Right ventricle myocardium inferior (tissue), 1 donor: ENCODE measurements around the gene CATSPER4. TPM values are rescaled to one million over a fixed set of nuclear protein-coding genes. Genes with fewer than 3 reads are reported as not detected.
A peak's percentile ranks its signal among the peaks of the same experiment; 100 is the strongest.

ENCODE experiments used
- ATAC-seq: fragments of 200-7000 bp; cut with Tn5 transposase; one replicate; pipeline ENCODE4 v1.9.1; 2020; ENCODE audit warnings: mild to moderate bottlenecking, moderate library complexity
- DNase-seq: peaks from one replicate; pipeline ENCODE4 v3.0.0; 2021; ENCODE audit errors: missing footprints
- intact Hi-C: fragments of 100-400 bp; cut with DNase I; formaldehyde crosslinking; loops from one replicate; pipeline ENCODE4 v1.11.0; 2022
- total RNA-seq: library from RNA; stranded (reverse); fragmentation: NEBNext Ultra II Directional; extraction: Animal tissue kit (Norgen Biotek cat#: 25700); gene quantifications from one replicate; pipeline ENCODE4 v1.2.1, GENCODE V29; 2021
- donor health status: DM: no; HTN: yes; CAD: no; lungs with severe emphysema.

The CATSPER4 gene
- total RNA-seq, 1 donor from 2014 or later: not detected

DNA sequence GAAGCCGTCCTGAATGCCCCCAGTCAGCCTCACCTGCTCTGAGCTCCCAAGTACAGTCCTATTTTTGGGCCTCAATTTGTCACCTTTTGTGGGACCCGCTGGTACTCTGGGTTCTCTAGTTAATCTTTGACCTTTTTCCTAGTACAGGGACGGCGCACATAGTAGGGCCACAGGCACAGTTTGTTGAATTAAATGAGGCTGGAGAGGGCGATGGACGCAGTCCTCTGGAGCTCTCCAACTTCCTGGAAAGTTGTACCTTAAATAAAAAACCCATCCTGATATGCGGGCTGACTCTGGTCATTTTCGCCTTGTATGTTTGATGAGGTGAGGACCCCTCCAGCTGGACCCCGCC is 26.7 kb upstream of the CATSPER4 start:
- no peak for ATAC-seq

DNA sequence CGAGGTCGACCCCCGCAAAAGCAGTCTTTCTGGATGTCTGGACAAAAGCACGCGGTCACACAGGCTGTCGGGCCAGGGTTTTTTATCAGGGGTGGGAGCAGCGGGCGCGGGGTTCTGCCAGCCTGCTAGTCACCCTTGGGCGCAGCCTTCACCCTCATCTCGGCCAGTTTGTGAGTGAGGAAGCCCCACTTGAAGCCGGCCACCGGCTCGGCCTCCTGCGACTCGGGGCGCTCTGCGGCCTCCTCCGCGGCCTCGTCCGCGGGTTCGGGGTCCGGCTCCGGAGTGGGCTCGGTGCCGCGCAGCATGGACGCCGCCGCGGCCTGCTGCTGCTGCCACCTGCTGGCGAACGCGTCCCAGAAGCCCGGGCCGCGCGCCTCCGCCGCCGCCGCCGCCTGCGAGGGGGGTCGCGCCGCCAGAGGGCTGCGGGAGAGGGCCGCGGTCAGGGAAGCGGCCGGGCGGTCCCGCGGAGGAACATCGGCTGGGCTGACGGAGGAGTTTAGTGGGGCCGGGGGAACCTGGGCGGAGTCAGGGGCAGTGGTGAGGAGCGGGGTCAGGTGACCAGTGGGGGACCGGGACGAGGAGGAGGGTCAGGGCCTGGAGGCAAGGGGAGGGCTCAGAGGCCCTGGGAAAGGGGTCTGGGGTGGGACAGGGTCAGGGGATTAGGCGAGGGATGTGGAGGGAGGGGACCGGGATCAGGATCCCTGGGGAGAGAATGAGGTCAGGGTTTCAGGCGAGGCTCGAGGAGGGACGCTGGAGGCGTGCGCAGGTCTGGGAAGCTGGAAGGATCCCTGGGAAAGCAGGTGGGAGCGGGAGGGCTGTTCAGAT is 26.2 kb upstream of the CATSPER4 start:
- intact Hi-C loops: loop anchor here (2.0 kb wide), 1 partner anchor 59 kb away; no protein-coding TSS in a partner anchor

More for the DNA sequence above, 26.7 kb upstream of the CATSPER4 start:
- DNase-seq: no peak
- intact Hi-C loops: loop anchor here (2.0 kb wide), 1 partner anchor 59 kb away; no protein-coding TSS in a partner anchor

GRCh38 chr1:26164861-26165842 is 25.2 kb upstream of the CATSPER4 start:
- intact Hi-C loops: loop anchor here (2.0 kb wide), 1 partner anchor 60 kb away; no protein-coding TSS in a partner anchor
- DNase-seq: no peak
- ATAC-seq: no peak

More for the DNA sequence above, 26.2 kb upstream of the CATSPER4 start:
- ATAC-seq (peak; percentile 27), DNase-seq (no peak)

GRCh38 chr1:26166719-26167281 is 23.6 kb upstream of the CATSPER4 start:
- intact Hi-C loops: no loop called here
- no peak for ATAC-seq

DNA sequence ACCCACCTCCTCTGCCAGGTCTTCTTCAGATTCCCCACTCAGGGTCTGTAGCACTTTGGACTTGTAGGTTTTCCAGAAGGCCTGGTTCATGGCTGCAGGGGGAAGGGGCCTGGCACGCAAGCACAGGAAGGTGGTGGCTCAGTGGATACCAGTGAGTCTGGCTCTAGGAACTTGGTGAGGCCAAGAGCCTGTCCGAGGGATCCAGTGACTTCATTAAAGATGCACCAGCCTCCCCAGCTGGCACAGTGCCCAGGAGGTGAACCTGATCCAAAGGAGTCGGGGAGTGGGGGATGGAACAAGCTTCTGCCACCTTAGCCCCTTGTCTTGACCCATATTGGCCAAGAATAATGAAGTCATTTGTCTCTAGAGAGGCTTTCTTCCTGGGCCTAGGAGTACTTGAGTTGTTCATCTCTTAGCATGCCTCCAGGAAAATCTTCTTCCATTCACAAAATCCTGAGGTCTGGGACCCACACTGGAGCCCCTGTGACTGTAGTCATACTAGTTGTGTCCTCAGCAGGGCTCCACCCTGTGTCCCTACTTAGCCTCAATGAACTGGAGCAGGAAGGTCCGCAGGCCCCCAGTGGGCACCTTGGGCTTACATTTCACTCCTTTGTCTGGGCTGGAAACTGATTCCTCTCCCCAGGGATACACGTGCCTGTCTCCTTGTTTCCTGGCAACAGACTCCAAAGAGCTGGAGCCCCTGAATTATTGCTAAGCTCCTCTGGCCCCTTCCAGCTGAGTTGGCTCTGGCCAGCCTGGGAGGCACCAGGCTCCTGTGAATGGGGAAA is 21.8 kb upstream of the CATSPER4 start, which contains the start of gene C1orf232:
Gene C1orf232 (minus strand): TSS at position 554 of the 788 bp plus-strand sequence. CDS start 464 bp downstream, at position 90.
- intact Hi-C loops: loop anchor here (2.0 kb wide), 2 partner anchors 66 to 152 kb away; partner anchors contain the start of gene CEP85
- peak; percentile 40 for DNase-seq
- ATAC-seq: no peak

More at GRCh38 chr1:26166719-26167281, 23.6 kb upstream of the CATSPER4 start:
- no peak for DNase-seq

DNA sequence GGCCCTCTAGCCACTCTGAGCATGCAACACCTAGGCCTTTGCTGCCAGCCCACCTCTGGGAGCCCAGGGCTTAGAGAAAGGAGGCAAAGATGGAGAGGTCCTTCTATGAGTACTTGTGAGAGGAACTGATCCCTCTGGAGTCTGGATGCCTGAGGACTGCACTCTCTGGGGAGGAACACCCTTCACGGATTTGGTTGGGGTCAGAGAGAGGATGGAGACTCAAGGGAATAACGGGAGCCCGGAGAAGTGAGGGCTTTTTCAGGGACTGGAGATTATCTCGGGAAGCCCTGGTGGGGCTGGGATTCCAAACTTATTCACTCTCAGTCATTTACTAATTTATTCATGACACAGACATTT is 21.2 kb upstream of the CATSPER4 start:
- intact Hi-C loops: loop anchor here (2.0 kb wide), 2 partner anchors 66 to 152 kb away; partner anchors contain the start of gene CEP85
- DNase-seq: peak; percentile 1
- no peak for ATAC-seq

GRCh38 chr1:26169669-26170471 is 20.5 kb upstream of the CATSPER4 start, which contains the start of gene ZNF593:
Gene ZNF593 (plus strand): TSS chr1:26169908. CDS start chr1:26169984, 76 bp downstream.
- intact Hi-C loops: loop anchor here (2.0 kb wide), 2 partner anchors 65 to 151 kb away; partner anchors contain the start of gene CEP85

GRCh38 chr1:26170472-26170821 is 20.0 kb upstream of the CATSPER4 start:
- intact Hi-C loops: no loop called here
- ATAC-seq (no peak), DNase-seq (no peak)

More at GRCh38 chr1:26169669-26170471, 20.5 kb upstream of the CATSPER4 start, which contains the start of gene ZNF593:
- DNase-seq (peak; percentile 95), ATAC-seq (peak; percentile 97)

- DNase-seq (peak; percentile 65), ATAC-seq (no peak)
- intact Hi-C loops: no loop called here
These were observed 19.0 kb upstream of the CATSPER4 start, which contains the start of gene ZNF593OS for GRCh38 chr1:26171084-26172072. Gene ZNF593OS (minus strand): TSS chr1:26171832. CDS start chr1:26171661, 171 bp downstream.

DNA sequence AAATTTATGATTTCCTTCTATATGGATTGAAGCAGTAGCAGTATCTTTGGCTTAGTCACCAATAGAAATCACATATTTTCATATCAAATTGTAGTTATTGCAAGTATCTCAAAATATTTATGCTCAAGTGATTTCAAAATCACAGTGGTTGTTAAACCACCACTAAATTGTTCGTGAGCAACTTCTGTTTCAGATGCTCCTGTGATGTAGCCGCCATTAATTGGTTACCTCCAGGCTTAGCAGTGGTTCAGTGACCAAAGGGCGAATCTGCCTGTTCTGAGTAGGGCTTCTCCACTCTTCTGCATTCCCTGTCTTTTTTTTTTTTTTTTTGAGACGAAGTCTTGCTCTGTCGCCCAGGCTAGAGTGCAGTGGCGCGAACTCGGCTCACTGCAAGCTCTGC is 15.1 kb upstream of the CATSPER4 start:
- DNase-seq: no peak
- no peak for ATAC-seq
- intact Hi-C loops: no loop called here

DNA sequence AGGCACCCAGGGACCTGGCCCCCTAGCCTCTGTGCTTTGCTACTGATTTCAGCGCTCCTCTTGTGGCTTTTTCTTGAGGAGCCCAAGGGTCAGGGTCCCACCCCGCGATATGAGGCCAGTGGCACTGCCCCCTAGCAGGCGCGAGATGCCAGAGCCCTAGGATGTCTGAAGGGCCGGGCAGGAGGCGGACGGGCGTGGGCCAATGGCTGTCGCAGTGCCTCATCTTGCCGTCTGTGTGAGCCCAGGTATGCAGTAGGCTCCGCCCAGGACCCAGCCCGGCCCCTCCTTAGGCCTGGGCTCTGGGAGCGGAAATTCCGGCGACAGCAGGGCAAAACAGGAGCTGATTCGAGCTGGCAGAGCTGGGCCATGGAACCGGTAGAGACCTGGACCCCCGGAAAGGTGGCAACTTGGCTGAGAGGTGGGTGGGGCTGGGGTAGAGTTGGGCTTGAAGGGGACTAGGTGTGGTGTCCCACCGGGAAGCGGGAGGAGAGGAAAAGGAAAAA is 13.2 kb upstream of the CATSPER4 start, which contains the start of gene CNKSR1:
Gene CNKSR1 (plus strand): TSS at position 310 of the 503 bp plus-strand sequence. CDS start 57 bp downstream, at position 367.
- ATAC-seq (no peak), DNase-seq (peak; percentile 6)
- intact Hi-C loops: no loop called here

DNA sequence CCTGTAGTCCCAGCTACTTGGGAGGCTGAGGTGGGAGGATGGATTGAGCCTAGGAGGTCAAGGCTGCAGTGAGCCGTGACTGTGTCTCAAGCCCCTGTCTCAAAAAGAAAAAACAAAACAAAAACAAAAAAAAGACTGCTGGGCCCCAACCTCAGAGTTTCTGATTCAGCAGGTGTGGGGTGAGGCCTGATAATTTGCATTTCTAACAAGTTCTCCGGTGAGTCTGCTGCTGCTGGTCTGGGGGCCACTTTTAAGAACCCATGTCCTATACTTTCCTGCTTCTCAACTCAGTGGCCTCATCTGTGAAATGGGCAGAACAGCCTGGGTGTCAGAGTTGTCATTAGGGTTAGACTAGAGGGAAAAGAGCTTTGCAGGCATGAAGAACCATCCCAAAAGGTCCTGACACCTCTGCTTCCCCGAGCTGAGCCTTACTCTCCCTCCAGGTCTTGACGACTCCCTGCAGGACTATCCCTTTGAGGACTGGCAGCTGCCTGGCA is 10.3 kb upstream of the CATSPER4 start:
- ATAC-seq (no peak), DNase-seq (no peak)
- intact Hi-C loops: no loop called here

- intact Hi-C loops: no loop called here
- no peak for DNase-seq
- no peak for ATAC-seq
These were observed 8.6 kb upstream of the CATSPER4 start for GRCh38 chr1:26181586-26182382.

DNA sequence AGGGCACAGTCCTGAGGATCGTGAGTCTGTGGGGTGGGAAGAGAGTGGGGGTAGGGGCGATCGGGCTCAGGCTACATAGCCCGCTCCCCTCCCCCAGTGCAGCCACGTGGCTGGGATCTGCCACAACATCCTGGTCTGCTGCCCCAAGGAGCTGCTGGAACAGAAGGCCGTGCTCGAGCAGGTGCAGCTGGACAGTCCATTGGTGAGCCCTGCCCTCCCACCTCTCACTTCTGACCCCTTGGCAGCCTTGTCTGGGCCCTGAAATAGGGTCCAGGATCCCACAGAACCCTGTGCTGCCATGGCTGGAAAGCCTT is 8.1 kb upstream of the CATSPER4 start:
- DNase-seq (no peak), ATAC-seq (no peak)
- intact Hi-C loops: no loop called here

GRCh38 chr1:26184086-26184485 is 6.3 kb upstream of the CATSPER4 start:
- DNase-seq (no peak), ATAC-seq (no peak)
- intact Hi-C loops: no loop called here
